HCT116 (cell line): ENCODE results near the gene LYRM9. TPM values are rescaled to one million over a fixed set of nuclear protein-coding genes. Genes with fewer than 3 reads are reported as not detected.

ENCODE experiments used
- ATAC-seq: fragments of 200-7000 bp; cut with Tn5 transposase; 2 replicates; pipeline ENCODE4 v1.9.1; 2020; ENCODE audit warnings: mild to moderate bottlenecking, moderate library complexity
- BruUV-seq: library from RNA; stranded (reverse); fragments of 400-500 nt; replicated peaks from 2 replicates; lab custom pipeline; 2021; lab: Mats Ljungman, UMichigan
- CTCF ChIA-PET: fragments of 300-600 bp; sonication (Branson Sonifier 250); formaldehyde crosslinking; loops from one replicate; lab custom pipeline; 2021; ENCODE audit warnings: antibody characterized with exemption; lab: Charles Lee
- POLR2A ChIA-PET: fragments of 300-600, 350-600 bp; sonication (Branson Sonifier 250); formaldehyde crosslinking; loops from one replicate; lab custom pipeline; 2021; ENCODE audit warnings: antibody characterized with exemption; lab: Charles Lee
- RAD21 ChIA-PET, 2 experiments: fragments of 300-600 bp; sonication (Branson Sonifier 250); formaldehyde crosslinking; loops; one replicate each; lab custom pipeline; 2023; ENCODE audit warnings: low total read pairs in 2 of 2; ENCODE audit not compliant: uncharacterized antibody in 2 of 2, unreplicated experiment in 2 of 2, low non-redundant PET in 1 of 2; lab: Charles Lee
- DNase-seq: peaks from one replicate; pipeline ENCODE4 v3.0.0-alpha.2; 2010; ENCODE audit warnings: low read depth, low spot score
- H2AFZ ChIP-seq: fragments of 200-600 bp; shearing (Covaris generic), sonication (generic); 2 replicates; pipeline ENCODE4 v1.6.1; 2017; ENCODE audit warnings: low read depth, mixed run types, mixed read lengths, antibody characterized with exemption, low read length; ENCODE audit not compliant: poor library complexity, severe bottlenecking
- H3K27ac ChIP-seq: 2 replicates; pipeline ENCODE4 v1.5.1; 2012; ENCODE audit warnings: low read depth, low read length
- H3K27me3 ChIP-seq: fragments of 200-600 bp; sonication (generic); 2 replicates; pipeline ENCODE4 v1.6.1; 2016; ENCODE audit warnings: mixed run types, low read length, mixed read lengths; ENCODE audit not compliant: insufficient read depth
- H3K36me3 ChIP-seq, 2 experiments: fragments of 200-500 bp in 1 of 2; fragments of 200-600 bp in 1 of 2; sonication (Bioruptor generic) in 1 of 2; sonication (generic) in 1 of 2; 2 replicates each; pipeline versions ENCODE4 v1.5.1 to v1.6.1; 2014 to 2016; ENCODE audit warnings: low read length in 2 of 2, inconsistent platforms in 1 of 2, mixed read lengths in 1 of 2, mixed run types in 1 of 2; ENCODE audit not compliant: insufficient read depth in 2 of 2, control insufficient read depth in 1 of 2
- H3K4me1 ChIP-seq, 2 experiments: fragments of 200-600 bp in 1 of 2; sonication (generic) in 1 of 2; 2 replicates each; pipeline versions ENCODE4 v1.5.1 to v1.6.1; 2012 to 2017; ENCODE audit warnings: low read length in 2 of 2, inconsistent platforms in 1 of 2, mild to moderate bottlenecking in 1 of 2, mixed read lengths in 1 of 2, mixed run types in 1 of 2, moderate library complexity in 1 of 2; ENCODE audit not compliant: insufficient read depth in 2 of 2, control insufficient read depth in 1 of 2
- H3K4me2 ChIP-seq: fragments of 200-600 bp; sonication (generic); 2 replicates; pipeline ENCODE4 v1.6.1; 2017; ENCODE audit warnings: mixed run types, low read length, mixed read lengths
- H3K4me3 ChIP-seq, 2 experiments: fragments of 200-600 bp in 1 of 2; sonication (generic) in 1 of 2; replicated peaks in 1 of 2; 2 replicates each; pipeline ENCODE4 v1.5.1; 2011 to 2016; ENCODE audit warnings: low read length in 2 of 2, control low read depth in 1 of 2, low read depth in 1 of 2, mild to moderate bottlenecking in 1 of 2, mixed read lengths in 1 of 2, mixed run types in 1 of 2
- H3K79me2 ChIP-seq: fragments of 200-600 bp; sonication (generic); 2 replicates; pipeline ENCODE4 v1.6.1; 2017; ENCODE audit warnings: mild to moderate bottlenecking, mixed run types, low read length, moderate library complexity, mixed read lengths; ENCODE audit not compliant: insufficient read depth
- H3K9ac ChIP-seq: fragments of 200-600 bp; sonication (generic); 2 replicates; pipeline ENCODE4 v1.6.1; 2016; ENCODE audit warnings: low read length, mixed read lengths
- H3K9me2 ChIP-seq: fragments of 200-600 bp; sonication (generic), shearing (Covaris generic); 2 replicates; pipeline ENCODE4 v1.6.1; 2017; ENCODE audit warnings: mixed run types, mild to moderate bottlenecking, moderate library complexity; ENCODE audit not compliant: insufficient read depth
- H3K9me3 ChIP-seq, 2 experiments: fragments of 200-500 bp in 1 of 2; fragments of 200-600 bp in 1 of 2; sonication (Bioruptor generic) in 1 of 2; sonication (generic) in 1 of 2; 2 replicates each; pipeline ENCODE4 v1.6.1; 2014 to 2017; ENCODE audit warnings: low read length in 2 of 2, mixed read lengths in 2 of 2, inconsistent platforms in 1 of 2, low read depth in 1 of 2, mild to moderate bottlenecking in 1 of 2, mixed run types in 1 of 2, moderate library complexity in 1 of 2; ENCODE audit not compliant: control insufficient read depth in 1 of 2, insufficient read depth in 1 of 2
- H4K20me1 ChIP-seq: fragments of 200-600 bp; sonication (generic), shearing (Covaris generic); 2 replicates; pipeline ENCODE4 v1.6.1; 2017; ENCODE audit warnings: mixed run types, mild to moderate bottlenecking, moderate library complexity; ENCODE audit not compliant: insufficient read depth
- CBX3 ChIP-seq: IDR thresholded peaks from 2 replicates; pipeline ENCODE4 v1.6.1; 2012; ENCODE audit warnings: low read depth
- CEBPB ChIP-seq: IDR thresholded peaks from 2 replicates; pipeline ENCODE4 v1.6.1; 2012; ENCODE audit warnings: low read depth
- CTCF ChIP-seq, 3 experiments: fragments of 200-600 bp in 1 of 3; sonication (generic) in 1 of 3; IDR thresholded peaks in 2 of 3; conservative IDR thresholded peaks in 1 of 3; 2 replicates each; pipeline ENCODE4 v1.5.1; 2012 to 2017; ENCODE audit warnings: low read depth in 2 of 3, low read length in 2 of 3, antibody characterized with exemption in 1 of 3, borderline replicate concordance in 1 of 3, control low read depth in 1 of 3, mild to moderate bottlenecking in 1 of 3, mixed read lengths in 1 of 3, mixed run types in 1 of 3, moderate library complexity in 1 of 3; ENCODE audit not compliant: insufficient read depth in 1 of 3
- EGR1 ChIP-seq: IDR thresholded peaks from 2 replicates; pipeline ENCODE4 v1.6.1; 2012; ENCODE audit warnings: low read depth
- ELF1 ChIP-seq: IDR thresholded peaks from 2 replicates; pipeline ENCODE4 v1.6.1; 2012; ENCODE audit warnings: low read depth, borderline replicate concordance
- EZH2 ChIP-seq: fragments of 200-600 bp; sonication (generic); IDR thresholded peaks from 2 replicates; pipeline ENCODE4 v1.6.1; 2017; ENCODE audit warnings: antibody characterized with exemption, mixed run types
- EZH2phosphoT487 ChIP-seq: fragments of 200-600 bp; IDR thresholded peaks from 2 replicates; pipeline ENCODE4 v1.6.1; 2018; ENCODE audit warnings: antibody characterized with exemption, borderline replicate concordance
- FOSL1 ChIP-seq: IDR thresholded peaks from 2 replicates; pipeline ENCODE4 v1.6.1; 2012; ENCODE audit warnings: low read depth
- JUND ChIP-seq: IDR thresholded peaks from 2 replicates; pipeline ENCODE4 v1.6.1; 2012
- POLR2AphosphoS5 ChIP-seq: IDR thresholded peaks from 2 replicates; pipeline ENCODE4 v1.6.1; 2011; ENCODE audit warnings: mild to moderate bottlenecking, low read depth, low read length, moderate library complexity
- RAD21 ChIP-seq: IDR thresholded peaks from 2 replicates; pipeline ENCODE4 v1.6.1; 2012; ENCODE audit warnings: low read depth, mild to moderate bottlenecking
- SP1 ChIP-seq: IDR thresholded peaks from 2 replicates; pipeline ENCODE4 v1.6.1; 2012; ENCODE audit warnings: low read depth
- SRF ChIP-seq: IDR thresholded peaks from 2 replicates; pipeline ENCODE4 v1.6.1; 2012; ENCODE audit warnings: low read depth
- TCF7L2 ChIP-seq: IDR thresholded peaks from 2 replicates; pipeline ENCODE4 v1.7.0; 2011; ENCODE audit warnings: borderline replicate concordance, inconsistent platforms; ENCODE audit not compliant: insufficient read depth, insufficient read length; ENCODE audit errors: extremely low read depth
- YY1 ChIP-seq: IDR thresholded peaks from 2 replicates; pipeline ENCODE4 v1.6.1; 2011; ENCODE audit warnings: low read length, low read depth, moderate library complexity, mild to moderate bottlenecking; ENCODE audit not compliant: insufficient replicate concordance; ENCODE audit errors: extremely low read depth
- ZFX ChIP-seq: fragments of 450-650 bp; IDR thresholded peaks from 2 replicates; pipeline ENCODE4 v1.6.1; 2017
- ZNF274 ChIP-seq: fragments of 200-500 bp; sonication (Bioruptor generic); IDR thresholded peaks from 2 replicates; pipeline ENCODE4 v1.6.1; 2014; ENCODE audit warnings: mild to moderate bottlenecking, low read depth, low read length, inconsistent platforms
- intact Hi-C: fragments of 100-400 bp; cut with micrococcal nuclease; formaldehyde crosslinking; loops from 2 replicates; pipeline ENCODE4 v1.10.0; 2022
- total RNA-seq: library from RNA; stranded (reverse); gene quantifications from one replicate; pipeline ENCODE4 v1.2.1, GENCODE V29; 2021; ENCODE audit not compliant: unreplicated experiment
- TF ChIP-seq, protein P1 (sequence below): IDR thresholded peaks from 2 replicates; pipeline ENCODE4 v1.6.1; 2011; ENCODE audit warnings: mild to moderate bottlenecking, low read length, moderate library complexity; ENCODE audit not compliant: insufficient replicate concordance; ENCODE audit errors: extremely low read depth
- TF ChIP-seq, protein P2 (sequence below): IDR thresholded peaks from 2 replicates; pipeline ENCODE4 v1.6.1; 2012
- TF ChIP-seq, protein P3 (sequence below): IDR thresholded peaks from 2 replicates; pipeline ENCODE4 v1.6.1; 2012

The LYRM9 gene
- total RNA-seq, 1 experiment from 2014 or later, result 4.8 TPM

GRCh38 chr17:27905447-27906225 lies 12.5 kb upstream of the LYRM9 start:
- no peaks in the 10 kb centered on the region for H3K79me2 ChIP-seq
- no peak for DNase-seq
- H3K36me3 ChIP-seq, result no peaks in the 10 kb centered on the region
- ChIA-PET CTCF (no interaction called here), RAD21 (no interaction called here), POLR2A (no interaction called here)
- TF ChIP-seq, protein P1, sequence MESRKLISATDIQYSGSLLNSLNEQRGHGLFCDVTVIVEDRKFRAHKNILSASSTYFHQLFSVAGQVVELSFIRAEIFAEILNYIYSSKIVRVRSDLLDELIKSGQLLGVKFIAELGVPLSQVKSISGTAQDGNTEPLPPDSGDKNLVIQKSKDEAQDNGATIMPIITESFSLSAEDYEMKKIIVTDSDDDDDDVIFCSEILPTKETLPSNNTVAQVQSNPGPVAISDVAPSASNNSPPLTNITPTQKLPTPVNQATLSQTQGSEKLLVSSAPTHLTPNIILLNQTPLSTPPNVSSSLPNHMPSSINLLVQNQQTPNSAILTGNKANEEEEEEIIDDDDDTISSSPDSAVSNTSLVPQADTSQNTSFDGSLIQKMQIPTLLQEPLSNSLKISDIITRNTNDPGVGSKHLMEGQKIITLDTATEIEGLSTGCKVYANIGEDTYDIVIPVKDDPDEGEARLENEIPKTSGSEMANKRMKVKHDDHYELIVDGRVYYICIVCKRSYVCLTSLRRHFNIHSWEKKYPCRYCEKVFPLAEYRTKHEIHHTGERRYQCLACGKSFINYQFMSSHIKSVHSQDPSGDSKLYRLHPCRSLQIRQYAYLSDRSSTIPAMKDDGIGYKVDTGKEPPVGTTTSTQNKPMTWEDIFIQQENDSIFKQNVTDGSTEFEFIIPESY, result no peak
- TF ChIP-seq TCF7L2 (no peak), JUND (no peak), ELF1 (no peak), EZH2 (no peak), FOSL1 (no peak), CTCF (IDR thresholded peaks at IDR 0.05 in 2 of 3, conservative IDR thresholded peaks at IDR 0.05 in 1 of 3; ENCODE audit: borderline replicate concordance in 1 of 3, insufficient read depth in 1 of 3, low read depth in 2 of 3, low read length in 2 of 3) (no peak), YY1 (no peak), EZH2phosphoT487 (no peak), ZNF274 (no peak), CBX3 (no peak), POLR2AphosphoS5 (no peak), SRF (no peak), EGR1 (no peak), RAD21 (no peak), ZFX (no peak), CEBPB (no peak), SP1 (no peak)
- TF ChIP-seq, protein P2, sequence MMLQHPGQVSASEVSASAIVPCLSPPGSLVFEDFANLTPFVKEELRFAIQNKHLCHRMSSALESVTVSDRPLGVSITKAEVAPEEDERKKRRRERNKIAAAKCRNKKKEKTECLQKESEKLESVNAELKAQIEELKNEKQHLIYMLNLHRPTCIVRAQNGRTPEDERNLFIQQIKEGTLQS, result no peak
- TF ChIP-seq, protein P3, sequence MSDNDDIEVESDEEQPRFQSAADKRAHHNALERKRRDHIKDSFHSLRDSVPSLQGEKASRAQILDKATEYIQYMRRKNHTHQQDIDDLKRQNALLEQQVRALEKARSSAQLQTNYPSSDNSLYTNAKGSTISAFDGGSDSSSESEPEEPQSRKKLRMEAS, result no peak
- intact Hi-C loops, result no loop called here
- H4K20me1 ChIP-seq, result no peaks in the 10 kb centered on the region
- no peaks in the 10 kb centered on the region for H3K9me2 ChIP-seq
- no peak for ATAC-seq
- BruUV-seq, result no TSS peak
- H3K4me1 ChIP-seq, result no peaks in the 10 kb centered on the region
- no peak overlapping the region for H3K4me2 ChIP-seq
- H3K27ac ChIP-seq, result no peak overlapping the region
- no peak overlapping the region for H3K4me3 ChIP-seq
- no peaks in the 10 kb centered on the region; the same call in 1 of the 2 replicates for H3K27me3 ChIP-seq
- H3K9me3 ChIP-seq, result no peaks in the 10 kb centered on the region
- H3K9ac ChIP-seq, result no peak overlapping the region
- H2AFZ ChIP-seq, result no peak overlapping the region
